Measurements from ENCODE around the gene CD109. TPM values are rescaled to one million over a fixed set of nuclear protein-coding genes. Genes with fewer than 3 reads are reported as not detected.

The CD109 gene
- total and polyA plus RNA-seq, 2 of the 4 experiments (the other 2 are of a cell fraction): 3.6 to 5.0 TPM

GRCh38 chr6:73823832-73824231, 127.8 kb downstream of the CD109 start:
- TF ChIP-seq RFX5 (IDR thresholded peaks at IDR 0.05; ENCODE audit: low read depth, low read length) (no peak), CHD1 (IDR thresholded peaks at IDR 0.05; ENCODE audit: low read depth, low read length) (no peak), CEBPB (IDR thresholded peaks at IDR 0.05; ENCODE audit: low read depth, low read length) (no peak), BHLHE40 (IDR thresholded peaks at IDR 0.05; ENCODE audit: low read depth, low read length) (no peak), USF2 (IDR thresholded peaks at IDR 0.05; ENCODE audit: low read depth, low read length) (no peak), FOS (IDR thresholded peaks at IDR 0.05; ENCODE audit: low read depth, low read length) (no peak), SMC3 (IDR thresholded peaks at IDR 0.05; ENCODE audit: low read depth, low read length) (no peak), CTCF (conservative IDR thresholded peaks at IDR 0.05; ENCODE audit: low read depth, low read length) (0 out of 2 replicates have a peak, but pooled peaks have one; percentile 1), NFE2L2 (IDR thresholded peaks at IDR 0.05; ENCODE audit: low read depth, low read length) (no peak)
- no peak overlapping the region for H4K91ac ChIP-seq (ENCODE audit: insufficient read depth, low read depth, low read length)
- H3K18ac ChIP-seq (ENCODE audit: low read depth, low read length): no peak overlapping the region
- H4K8ac ChIP-seq (ENCODE audit: low read depth in 2 of 2, low read length in 2 of 2): no peak overlapping the region
- no peak overlapping the region for H3K4me3 ChIP-seq (ENCODE audit: insufficient read depth, low read depth, low read length)
- H3K27ac ChIP-seq (ENCODE audit: insufficient read depth, low read length): no peak overlapping the region
- no peak overlapping the region for H3K56ac ChIP-seq (ENCODE audit: extremely low read depth, insufficient read depth, low read length)
- no peaks in the 10 kb centered on the region for H4K20me1 ChIP-seq (ENCODE audit: insufficient read depth, low read length)
- H2BK120ac ChIP-seq (ENCODE audit: low read depth, low read length): no peak overlapping the region
- intact Hi-C loops (cut with micrococcal nuclease): no loop called here
- no peaks in the 10 kb centered on the region for H3K9me1 ChIP-seq (ENCODE audit: insufficient read depth, low read length)
- H3K4me2 ChIP-seq (ENCODE audit: low read depth, low read length): no peak overlapping the region
- H3K14ac ChIP-seq (replicated peaks; ENCODE audit: low read depth, low read length): no peak overlapping the region
- ATAC-seq (ENCODE audit: low read depth) (no peak), DNase-seq (no peak)
- H3K4me1 ChIP-seq (ENCODE audit: control insufficient read depth, insufficient read depth, low read length): no peaks in the 10 kb centered on the region
- H2AFZ ChIP-seq (replicated peaks; ENCODE audit: low read length, poor library complexity): no peak overlapping the region
- H2BK20ac ChIP-seq (ENCODE audit: low read depth, low read length): no peak overlapping the region
- in situ Hi-C loops (cut with MboI; ENCODE audit: low sequenced_read_pairs): no loop called here
- no peak overlapping the region for H3K9ac ChIP-seq (ENCODE audit: low read depth, low read length)
- dilution Hi-C loops (cut with HindIII; ENCODE audit: low sequenced_read_pairs, unreplicated experiment): no loop called here
- H2AK5ac ChIP-seq (ENCODE audit: low read depth, low read length): no peak overlapping the region
- H3K36me3 ChIP-seq (ENCODE audit: control insufficient read depth, insufficient read depth, low read length): no peaks in the 10 kb centered on the region
- no peaks in the 10 kb centered on the region for H3K9me3 ChIP-seq (ENCODE audit: control insufficient read depth, insufficient read depth, low read length)
- H2AK9ac ChIP-seq (replicated peaks; ENCODE audit: low read depth, low read length, poor library complexity): no peak overlapping the region
- H3K4ac ChIP-seq (ENCODE audit: low read depth, low read length): no peak overlapping the region
- H3K23ac ChIP-seq (ENCODE audit: low read depth, low read length): no peak overlapping the region
- no peaks in the 10 kb centered on the region for H3K27me3 ChIP-seq (ENCODE audit: control insufficient read depth, insufficient read depth, low read length)
- H3K79me1 ChIP-seq (ENCODE audit: low read depth in 1 of 2, low read length in 2 of 2): no peaks in the 10 kb centered on the region
- CTCF ChIA-PET: no interaction called here
- H4K5ac ChIP-seq (ENCODE audit: low read depth, low read length): no peak overlapping the region
- no peak overlapping the region for H2BK5ac ChIP-seq (ENCODE audit: low read depth, low read length, poor library complexity, severe bottlenecking)
- BruUV-seq (replicated peaks): no TSS peak
- POLR2A ChIA-PET (ENCODE audit: unreplicated experiment): no interaction called here
- no peak overlapping the region for H2BK15ac ChIP-seq (ENCODE audit: low read depth, low read length)
- no CpG with 5 or more reads among the region's 1 CpG for WGBS, 2 experiments (ENCODE audit: extremely low coverage in 2 of 2, insufficient read length in 1 of 2)

Data from IMR-90 (cell line).